ENCODE measurements around the gene C1R. TPM values are rescaled to one million over a fixed set of nuclear protein-coding genes. Genes with fewer than 3 reads are reported as not detected.

The C1R gene
- total RNA-seq, 1 experiment from 2014 or later, result 9.6 TPM

GRCh38 chr12:7118881-7119280 is 26.6 kb upstream of the C1R start:
- no peaks in the 10 kb centered on the region for H3K36me3 ChIP-seq (ENCODE audit: low read depth, low read length)
- CTCF ChIA-PET, result no interaction called here
- intact Hi-C loops (cut with micrococcal nuclease), result no loop called here
- ATAC-seq (no peak), DNase-seq (no peak)
- BruUV-seq (replicated peaks), result no TSS peak
- H3K9ac ChIP-seq (ENCODE audit: low read length), result no peak overlapping the region
- no peak overlapping the region for H3K27ac ChIP-seq (ENCODE audit: low read length)
- no peak overlapping the region for H3K4me3 ChIP-seq (ENCODE audit: low read length)
- H3K79me2 ChIP-seq (ENCODE audit: low read length), result no peaks in the 10 kb centered on the region
- TF ChIP-seq EZH2phosphoT487 (IDR thresholded peaks at IDR 0.05; ENCODE audit: borderline replicate concordance, low read length) (no peak), EZH2 (IDR thresholded peaks at IDR 0.05; ENCODE audit: low read length, unreplicated experiment) (no peak), CTCF (conservative IDR thresholded peaks at IDR 0.05; ENCODE audit: low read depth, low read length) (no peak)
- no peaks in the 10 kb centered on the region for H3K4me1 ChIP-seq (ENCODE audit: insufficient read depth, low read length)
- no peak overlapping the region for H2AFZ ChIP-seq (ENCODE audit: low read length)
- POLR2A ChIA-PET (ENCODE audit: unreplicated experiment), result no interaction called here
- no peaks in the 10 kb centered on the region for H3F3A ChIP-seq (ENCODE audit: low read length, unreplicated experiment)
- no peaks in the 10 kb centered on the region for H4K20me1 ChIP-seq (ENCODE audit: low read length)
- no peak overlapping the region for H3K4me2 ChIP-seq (ENCODE audit: low read length)
- H3K9me3 ChIP-seq (ENCODE audit: low read length), result no peaks in the 10 kb centered on the region
- H3K27me3 ChIP-seq (ENCODE audit: low read length), result no peaks in the 10 kb centered on the region
- H3K9me2 ChIP-seq (replicated peaks; ENCODE audit: low read length), result no peaks in the 10 kb centered on the region

- intact Hi-C loops (cut with micrococcal nuclease), result no loop called here
- H3K27me3 ChIP-seq (ENCODE audit: low read length), result no peaks in the 10 kb centered on the region
- no peaks in the 10 kb centered on the region for H4K20me1 ChIP-seq (ENCODE audit: low read length)
- H3K4me3 ChIP-seq (ENCODE audit: low read length), result no peak overlapping the region
- POLR2A ChIA-PET (ENCODE audit: unreplicated experiment), result no interaction called here
- H3K36me3 ChIP-seq (ENCODE audit: low read depth, low read length), result no peaks in the 10 kb centered on the region
- no peak overlapping the region for H3K27ac ChIP-seq (ENCODE audit: low read length)
- no peaks in the 10 kb centered on the region for H3K9me3 ChIP-seq (ENCODE audit: low read length)
- no peaks in the 10 kb centered on the region for H3K9me2 ChIP-seq (replicated peaks; ENCODE audit: low read length)
- H3K4me1 ChIP-seq (ENCODE audit: insufficient read depth, low read length), result no peaks in the 10 kb centered on the region
- H3K4me2 ChIP-seq (ENCODE audit: low read length), result no peak overlapping the region
- DNase-seq (no peak), ATAC-seq (no peak)
- H2AFZ ChIP-seq (ENCODE audit: low read length), result no peak overlapping the region
- CTCF ChIA-PET, result no interaction called here
- no peaks in the 10 kb centered on the region for H3F3A ChIP-seq (ENCODE audit: low read length, unreplicated experiment)
- TF ChIP-seq EZH2phosphoT487 (IDR thresholded peaks at IDR 0.05; ENCODE audit: borderline replicate concordance, low read length) (no peak), CTCF (conservative IDR thresholded peaks at IDR 0.05; ENCODE audit: low read depth, low read length) (no peak), EZH2 (IDR thresholded peaks at IDR 0.05; ENCODE audit: low read length, unreplicated experiment) (no peak)
- H3K9ac ChIP-seq (ENCODE audit: low read length), result no peak overlapping the region
- BruUV-seq (replicated peaks), result no TSS peak
- H3K79me2 ChIP-seq (ENCODE audit: low read length), result no peaks in the 10 kb centered on the region
Observed at GRCh38 chr12:7117670-7118069, 25.4 kb upstream of the C1R start.

GRCh38 chr12:7116916-7117315 is 24.7 kb upstream of the C1R start:
- H3K4me2 ChIP-seq (ENCODE audit: low read length), result no peak overlapping the region
- H3K27ac ChIP-seq (ENCODE audit: low read length), result no peak overlapping the region
- no peaks in the 10 kb centered on the region for H3F3A ChIP-seq (ENCODE audit: low read length, unreplicated experiment)
- no peaks in the 10 kb centered on the region for H4K20me1 ChIP-seq (ENCODE audit: low read length)
- H2AFZ ChIP-seq (ENCODE audit: low read length), result no peak overlapping the region
- no peaks in the 10 kb centered on the region for H3K9me2 ChIP-seq (replicated peaks; ENCODE audit: low read length)
- ATAC-seq (no peak), DNase-seq (no peak)
- no TSS peak for BruUV-seq (replicated peaks)
- H3K36me3 ChIP-seq (ENCODE audit: low read depth, low read length), result no peaks in the 10 kb centered on the region
- no peaks in the 10 kb centered on the region for H3K27me3 ChIP-seq (ENCODE audit: low read length)
- CTCF ChIA-PET, result no interaction called here
- intact Hi-C loops (cut with micrococcal nuclease), result no loop called here
- no peak overlapping the region for H3K9ac ChIP-seq (ENCODE audit: low read length)
- H3K4me3 ChIP-seq (ENCODE audit: low read length), result no peak overlapping the region
- no peaks in the 10 kb centered on the region for H3K4me1 ChIP-seq (ENCODE audit: insufficient read depth, low read length)
- H3K9me3 ChIP-seq (ENCODE audit: low read length), result no peaks in the 10 kb centered on the region
- no peaks in the 10 kb centered on the region for H3K79me2 ChIP-seq (ENCODE audit: low read length)
- POLR2A ChIA-PET (ENCODE audit: unreplicated experiment), result no interaction called here
- TF ChIP-seq CTCF (conservative IDR thresholded peaks at IDR 0.05; ENCODE audit: low read depth, low read length) (no peak), EZH2 (IDR thresholded peaks at IDR 0.05; ENCODE audit: low read length, unreplicated experiment) (no peak), EZH2phosphoT487 (IDR thresholded peaks at IDR 0.05; ENCODE audit: borderline replicate concordance, low read length) (no peak)
